Measurements from ENCODE around the gene GGNBP2.

GGNBP2 gene

GRCh38 chr17:36610474-36610873 is 65.8 kb downstream of the GGNBP2 start:
- Histone ChIP-seq H3K27ac (replicated peaks) (no peak overlapping the region), H3K4me3 (replicated peaks; ENCODE audit: insufficient read depth, low read length) (no peak overlapping the region), H3K27me3 (ENCODE audit: insufficient read depth, poor library complexity, severe bottlenecking) (no peaks in the 10 kb centered on the region)
- TF ChIP-seq CTCF (IDR thresholded peaks at IDR 0.05; ENCODE audit: insufficient read depth, low read length) = no peak
- no peak for TF ChIP-seq GABPA (IDR thresholded peaks at IDR 0.05; ENCODE audit: low read depth)
- no peak for TF ChIP-seq SPI1 (IDR thresholded peaks at IDR 0.05; ENCODE audit: borderline replicate concordance, low read depth)
- no peak for TF ChIP-seq REST (IDR thresholded peaks at IDR 0.05; ENCODE audit: insufficient replicate concordance, low read depth)
- no peak for TF ChIP-seq POLR2AphosphoS5 (IDR thresholded peaks at IDR 0.05; ENCODE audit: low read depth)
- DNase-seq (ENCODE audit: low read depth in 1 of 2, low spot score in 1 of 2) = no peak

- no peak for DNase-seq (ENCODE audit: low read depth in 1 of 2, low spot score in 1 of 2)
- Histone ChIP-seq H3K27me3 (ENCODE audit: insufficient read depth, poor library complexity, severe bottlenecking) (no peaks in the 10 kb centered on the region), H3K27ac (replicated peaks) (no peak overlapping the region), H3K4me3 (replicated peaks; ENCODE audit: insufficient read depth, low read length) (no peak overlapping the region)
- TF ChIP-seq CTCF (IDR thresholded peaks at IDR 0.05; ENCODE audit: insufficient read depth, low read length) = no peak
- no peak for TF ChIP-seq SPI1 (IDR thresholded peaks at IDR 0.05; ENCODE audit: borderline replicate concordance, low read depth)
- TF ChIP-seq GABPA (IDR thresholded peaks at IDR 0.05; ENCODE audit: low read depth) = no peak
- no peak for TF ChIP-seq POLR2AphosphoS5 (IDR thresholded peaks at IDR 0.05; ENCODE audit: low read depth)
- no peak for TF ChIP-seq REST (IDR thresholded peaks at IDR 0.05; ENCODE audit: insufficient replicate concordance, low read depth)
Measured at GRCh38 chr17:36611345-36612072, 66.8 kb downstream of the GGNBP2 start.

GRCh38 chr17:36612323-36612722 is 67.6 kb downstream of the GGNBP2 start:
- DNase-seq (ENCODE audit: low read depth in 1 of 2, low spot score in 1 of 2) = no peak
- H3K27me3 ChIP-seq (ENCODE audit: insufficient read depth, poor library complexity, severe bottlenecking) = no peaks in the 10 kb centered on the region
- H3K4me3 ChIP-seq (replicated peaks; ENCODE audit: insufficient read depth, low read length) = no peak overlapping the region
- no peak overlapping the region for H3K27ac ChIP-seq (replicated peaks)
- TF ChIP-seq POLR2AphosphoS5 (IDR thresholded peaks at IDR 0.05; ENCODE audit: low read depth) (no peak), CTCF (IDR thresholded peaks at IDR 0.05; ENCODE audit: insufficient read depth, low read length) (no peak), GABPA (IDR thresholded peaks at IDR 0.05; ENCODE audit: low read depth) (no peak), SPI1 (IDR thresholded peaks at IDR 0.05; ENCODE audit: borderline replicate concordance, low read depth) (no peak), REST (IDR thresholded peaks at IDR 0.05; ENCODE audit: insufficient replicate concordance, low read depth) (no peak)
